Chondrocyte (in vitro differentiated cells): ENCODE data around the gene CHMP4A. TPM values are rescaled to one million over a fixed set of nuclear protein-coding genes. Genes with fewer than 3 reads are reported as not detected.

ENCODE experiments used
- DNase-seq: peaks from one replicate; pipeline ENCODE4 v3.0.0; 2021; ENCODE audit warnings: mixed read lengths, low spot score
- H3K27ac Mint-ChIP-seq: one replicate; pipeline ENCODE4 v1.8.0; 2021; ENCODE audit warnings: mild to moderate bottlenecking, moderate library complexity, mixed read lengths; ENCODE audit not compliant: unreplicated experiment
- H3K27me3 Mint-ChIP-seq: 2 replicates; pipeline ENCODE4 v1.8.0; 2021; ENCODE audit warnings: low read depth, mixed read lengths
- H3K36me3 Mint-ChIP-seq: 2 replicates; pipeline ENCODE4 v1.8.0; 2021; ENCODE audit warnings: low read depth, mixed read lengths
- H3K4me1 Mint-ChIP-seq: 2 replicates; pipeline ENCODE4 v1.8.0; 2021; ENCODE audit warnings: low read depth, mild to moderate bottlenecking, mixed read lengths
- H3K4me3 Mint-ChIP-seq: one replicate; pipeline ENCODE4 v1.8.0; 2021; ENCODE audit warnings: mild to moderate bottlenecking, moderate library complexity, mixed read lengths; ENCODE audit not compliant: unreplicated experiment
- H3K9me3 Mint-ChIP-seq: 2 replicates; pipeline ENCODE4 v1.8.0; 2021; ENCODE audit warnings: low read depth, mixed read lengths
- long read RNA-seq: library from polyadenylated mRNA; stranded (forward); transcript quantifications from one replicate; pipeline ENCODE4 v2.0.0, GENCODE V29; 2021
- total RNA-seq: library from RNA; stranded (reverse); gene quantifications from 3 replicates; pipeline ENCODE4 v1.2.1, GENCODE V29; 2021
- TF ChIP-seq, protein P1 (sequence below): fragments of 200-600 bp; sonication (generic); IDR thresholded peaks from 2 replicates; pipeline ENCODE4 v1.5.0; 2021; ENCODE audit warnings: antibody characterized with exemption, mild to moderate bottlenecking, moderate library complexity

The CHMP4A gene, protein sequence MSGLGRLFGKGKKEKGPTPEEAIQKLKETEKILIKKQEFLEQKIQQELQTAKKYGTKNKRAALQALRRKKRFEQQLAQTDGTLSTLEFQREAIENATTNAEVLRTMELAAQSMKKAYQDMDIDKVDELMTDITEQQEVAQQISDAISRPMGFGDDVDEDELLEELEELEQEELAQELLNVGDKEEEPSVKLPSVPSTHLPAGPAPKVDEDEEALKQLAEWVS
- 33.1 to 36.1 TPM (median 35.3 TPM) in 3 replicates for total RNA-seq
- long read RNA-seq, transcript CHMP4A-201 (6 exons, 1,393 nt), result major isoform, 48 of 54 reads
- long read RNA-seq, partial matches to known transcripts, result 0 of 54 reads
- long read RNA-seq, other reads (novel, unspliced or antisense), result 5 of 54 reads

DNA sequence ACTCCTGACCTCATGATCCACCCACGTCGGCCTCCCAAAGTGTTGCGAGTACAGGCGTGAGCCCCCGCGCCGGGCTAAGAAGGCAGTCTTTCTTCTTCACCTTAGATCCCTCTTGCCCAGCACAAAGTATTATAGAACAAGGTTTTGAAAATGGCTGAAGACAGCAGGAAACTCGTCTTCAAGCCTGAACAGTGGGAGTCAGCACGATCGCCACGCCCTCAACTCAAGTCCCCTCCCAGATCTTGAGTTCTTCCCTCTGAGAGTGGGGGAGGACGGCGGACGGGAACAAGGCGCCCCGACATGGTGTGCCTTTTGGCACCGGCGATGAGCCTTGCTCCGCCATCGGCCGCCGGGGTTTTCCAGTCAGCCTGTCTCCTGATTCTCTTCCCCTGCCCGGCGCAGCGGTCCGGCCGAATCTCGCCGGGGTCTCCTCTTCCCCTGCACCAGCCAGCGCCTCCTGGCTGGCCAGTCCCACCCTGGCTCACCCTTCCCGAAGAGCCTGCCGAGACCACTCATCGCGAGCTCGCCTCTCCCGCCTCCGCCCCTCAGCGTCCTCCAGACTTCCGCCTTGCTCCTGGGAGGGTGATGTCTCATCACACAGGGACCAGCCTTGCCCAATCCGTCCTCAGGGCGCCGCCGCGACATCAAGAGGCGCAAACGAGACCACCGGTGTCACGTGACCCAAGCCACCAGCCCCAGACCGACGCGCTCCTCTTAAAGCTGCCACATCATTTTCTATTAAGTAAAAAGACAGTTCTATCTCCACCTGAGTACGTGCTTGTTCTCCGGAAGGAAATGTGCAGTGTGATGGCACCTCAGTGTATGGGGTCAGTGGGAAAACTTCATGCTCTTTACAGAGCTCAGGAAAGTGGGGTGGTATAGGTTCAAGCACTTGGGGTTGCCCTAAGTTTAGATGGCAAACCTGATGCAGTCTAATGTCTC, at the start of gene CHMP4A:
Gene CHMP4A (minus strand): TSS at position 565 of the 942 bp plus-strand sequence. CDS start 49 bp downstream, at position 516.
- peaks cover 41% of the 10 kb centered on the region for H3K4me1 Mint-ChIP-seq
- TF ChIP-seq, protein P1, sequence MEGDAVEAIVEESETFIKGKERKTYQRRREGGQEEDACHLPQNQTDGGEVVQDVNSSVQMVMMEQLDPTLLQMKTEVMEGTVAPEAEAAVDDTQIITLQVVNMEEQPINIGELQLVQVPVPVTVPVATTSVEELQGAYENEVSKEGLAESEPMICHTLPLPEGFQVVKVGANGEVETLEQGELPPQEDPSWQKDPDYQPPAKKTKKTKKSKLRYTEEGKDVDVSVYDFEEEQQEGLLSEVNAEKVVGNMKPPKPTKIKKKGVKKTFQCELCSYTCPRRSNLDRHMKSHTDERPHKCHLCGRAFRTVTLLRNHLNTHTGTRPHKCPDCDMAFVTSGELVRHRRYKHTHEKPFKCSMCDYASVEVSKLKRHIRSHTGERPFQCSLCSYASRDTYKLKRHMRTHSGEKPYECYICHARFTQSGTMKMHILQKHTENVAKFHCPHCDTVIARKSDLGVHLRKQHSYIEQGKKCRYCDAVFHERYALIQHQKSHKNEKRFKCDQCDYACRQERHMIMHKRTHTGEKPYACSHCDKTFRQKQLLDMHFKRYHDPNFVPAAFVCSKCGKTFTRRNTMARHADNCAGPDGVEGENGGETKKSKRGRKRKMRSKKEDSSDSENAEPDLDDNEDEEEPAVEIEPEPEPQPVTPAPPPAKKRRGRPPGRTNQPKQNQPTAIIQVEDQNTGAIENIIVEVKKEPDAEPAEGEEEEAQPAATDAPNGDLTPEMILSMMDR, result peak; percentile 66
- no peaks in the 10 kb centered on the region for H3K27me3 Mint-ChIP-seq
- H3K9me3 Mint-ChIP-seq, result no peaks in the 10 kb centered on the region
- peak within 1 kb of the TSS; percentile 100 for H3K27ac Mint-ChIP-seq
- peak within 1 kb of the TSS; percentile 95 for H3K4me3 Mint-ChIP-seq
- peak; percentile 100 for DNase-seq
- peaks cover 9% of the 10 kb centered on the region for H3K36me3 Mint-ChIP-seq

DNA sequence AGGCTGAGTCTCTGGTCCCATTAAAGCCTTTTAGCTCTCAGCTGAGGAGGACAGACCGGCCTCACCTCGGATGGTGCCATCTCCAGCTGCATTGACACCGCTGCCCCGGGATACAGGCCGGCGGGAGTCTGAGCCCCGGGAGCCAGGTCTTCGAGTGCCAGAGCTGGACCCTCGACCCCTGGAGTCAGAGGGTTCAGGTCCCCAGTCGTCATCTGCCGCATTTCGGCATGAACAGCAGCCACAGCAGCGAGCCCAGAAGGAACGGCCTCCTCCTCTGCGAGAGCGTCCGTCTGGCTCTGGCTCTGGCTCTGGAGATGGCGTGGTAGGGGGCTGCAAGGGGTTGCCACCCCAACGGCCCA, 48.7 kb upstream of the CHMP4A start:
- peaks cover 7% of the 10 kb centered on the region for H3K36me3 Mint-ChIP-seq
- H3K9me3 Mint-ChIP-seq, result no peaks in the 10 kb centered on the region
- H3K27ac Mint-ChIP-seq, result no peak overlapping the region
- H3K4me3 Mint-ChIP-seq, result no peak overlapping the region
- TF ChIP-seq, protein P1, result no peak
- DNase-seq, result no peak
- peaks cover 23% of the 10 kb centered on the region for H3K4me1 Mint-ChIP-seq
- no peaks in the 10 kb centered on the region for H3K27me3 Mint-ChIP-seq

DNA sequence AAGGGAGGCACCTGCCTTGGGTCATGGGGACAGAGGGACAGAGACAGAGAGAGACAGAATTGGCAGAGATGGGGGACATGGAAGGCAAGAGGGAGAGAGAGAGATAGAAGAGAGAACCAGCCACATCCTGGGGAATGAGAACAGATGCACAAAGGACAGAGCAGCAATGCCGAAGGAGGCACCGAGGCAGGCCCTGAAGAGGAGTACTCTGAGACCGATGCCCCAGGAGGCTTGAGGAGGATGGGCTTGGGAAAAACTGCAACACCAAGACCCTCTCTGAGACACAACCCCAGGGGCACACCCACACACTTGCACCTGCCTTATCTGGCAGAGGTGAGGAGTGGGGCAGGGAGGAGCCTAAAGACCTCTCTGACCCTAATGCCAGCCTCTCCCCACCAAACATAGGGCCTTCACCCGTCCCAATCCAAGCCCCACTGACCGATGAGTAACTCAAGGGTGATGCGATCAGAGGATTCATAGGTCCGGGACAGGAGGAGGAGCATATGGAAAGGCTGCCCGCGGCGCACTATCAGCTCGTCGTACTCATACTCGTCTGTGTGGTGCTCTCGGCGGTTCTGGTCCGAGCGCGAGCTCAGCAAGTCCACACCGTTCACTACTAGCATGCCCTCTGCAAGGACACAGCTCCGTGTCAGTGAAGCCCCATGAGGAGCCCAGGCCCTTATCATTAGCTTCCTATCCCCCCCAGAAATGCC, 48.1 kb upstream of the CHMP4A start:
- Mint-ChIP-seq H3K4me3 (no peak overlapping the region), H3K9me3 (no peaks in the 10 kb centered on the region), H3K4me1 (peaks cover 28% of the 10 kb centered on the region), H3K36me3 (peaks cover 2% of the 10 kb centered on the region), H3K27ac (no peak overlapping the region), H3K27me3 (no peaks in the 10 kb centered on the region)
- TF ChIP-seq, protein P1, result no peak
- no peak for DNase-seq

DNA sequence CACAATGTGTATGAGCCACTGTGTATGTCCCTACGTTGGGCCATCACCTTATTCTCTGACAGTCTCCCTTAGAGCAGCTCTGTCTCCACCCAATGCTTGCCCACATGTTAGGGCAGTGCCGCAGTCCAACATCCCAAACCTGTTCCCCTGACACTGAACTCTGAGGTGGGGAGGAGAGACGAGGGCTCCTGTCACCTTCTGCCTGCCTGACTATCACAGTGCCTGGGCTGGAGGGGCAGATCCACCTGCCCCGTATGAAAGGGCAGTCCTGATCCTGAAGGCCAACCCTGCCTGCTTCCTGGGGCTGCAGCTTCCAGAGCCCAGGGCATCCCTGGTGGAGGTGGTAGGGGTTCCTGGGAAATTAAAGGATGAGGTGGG, 47.5 kb upstream of the CHMP4A start:
- Mint-ChIP-seq H3K36me3 (no peaks in the 10 kb centered on the region), H3K27me3 (no peaks in the 10 kb centered on the region), H3K4me3 (no peak overlapping the region), H3K27ac (no peak overlapping the region), H3K9me3 (no peaks in the 10 kb centered on the region), H3K4me1 (peaks cover 29% of the 10 kb centered on the region)
- TF ChIP-seq, protein P1, result no peak
- DNase-seq, result peak; percentile 59
